Gastrocnemius medialis (tissue), 4 donors: ENCODE results near the gene SNRNP25.

Experiments used
- POLR2A ChIP-seq, 2 donors: fragments of 450-650 bp; IDR thresholded peaks; one replicate each; pipeline ENCODE4 v1.6.1; 2017; ENCODE audit warnings: antibody characterized with exemption in 2 of 2, mild to moderate bottlenecking in 2 of 2, moderate library complexity in 2 of 2
- TF ChIP-seq, protein P1 (sequence below), 5 experiments: fragments of 450-650 bp in 3 of 5; fragments of 200-600 bp in 2 of 5; sonication (generic) in 2 of 5; IDR thresholded peaks in 4 of 5; conservative IDR thresholded peaks in 1 of 5; 1 replicate in 4 of 5; 2 replicates in 1 of 5; pipeline ENCODE4 v1.5.1; 2016 to 2019; ENCODE audit warnings: antibody characterized with exemption in 5 of 5, mild to moderate bottlenecking in 3 of 5, moderate library complexity in 3 of 5

DNA sequence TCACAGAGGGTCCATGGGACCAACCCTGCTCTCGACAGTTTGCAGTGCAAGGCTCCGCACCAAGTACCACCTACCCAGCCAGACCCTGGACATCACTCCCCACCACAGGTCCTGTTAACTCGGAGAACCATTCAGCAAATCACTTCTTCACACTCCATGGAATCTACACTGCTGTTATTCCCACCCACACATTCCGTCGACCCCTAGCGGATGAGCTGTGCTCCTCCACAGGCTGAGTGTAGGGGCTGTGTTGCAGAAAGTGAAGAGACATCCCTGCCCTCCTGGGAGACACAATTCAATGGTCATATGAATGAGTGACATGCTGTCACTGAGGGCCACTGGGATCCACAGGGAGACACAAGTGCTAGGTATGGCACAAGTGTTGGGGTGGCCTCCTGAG lies 51.9 kb downstream of the SNRNP25 start:
- TF ChIP-seq, protein P1, sequence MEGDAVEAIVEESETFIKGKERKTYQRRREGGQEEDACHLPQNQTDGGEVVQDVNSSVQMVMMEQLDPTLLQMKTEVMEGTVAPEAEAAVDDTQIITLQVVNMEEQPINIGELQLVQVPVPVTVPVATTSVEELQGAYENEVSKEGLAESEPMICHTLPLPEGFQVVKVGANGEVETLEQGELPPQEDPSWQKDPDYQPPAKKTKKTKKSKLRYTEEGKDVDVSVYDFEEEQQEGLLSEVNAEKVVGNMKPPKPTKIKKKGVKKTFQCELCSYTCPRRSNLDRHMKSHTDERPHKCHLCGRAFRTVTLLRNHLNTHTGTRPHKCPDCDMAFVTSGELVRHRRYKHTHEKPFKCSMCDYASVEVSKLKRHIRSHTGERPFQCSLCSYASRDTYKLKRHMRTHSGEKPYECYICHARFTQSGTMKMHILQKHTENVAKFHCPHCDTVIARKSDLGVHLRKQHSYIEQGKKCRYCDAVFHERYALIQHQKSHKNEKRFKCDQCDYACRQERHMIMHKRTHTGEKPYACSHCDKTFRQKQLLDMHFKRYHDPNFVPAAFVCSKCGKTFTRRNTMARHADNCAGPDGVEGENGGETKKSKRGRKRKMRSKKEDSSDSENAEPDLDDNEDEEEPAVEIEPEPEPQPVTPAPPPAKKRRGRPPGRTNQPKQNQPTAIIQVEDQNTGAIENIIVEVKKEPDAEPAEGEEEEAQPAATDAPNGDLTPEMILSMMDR (IDR thresholded peaks at IDR 0.05 in 4 of 5, conservative IDR thresholded peaks at IDR 0.05 in 1 of 5), result no peak
- TF ChIP-seq POLR2A (IDR thresholded peaks at IDR 0.05), result no peak
